Stimulated activated CD4-positive, alpha-beta T cell treated with anti-CD3 and anti-CD28 coated beads, Interleukin-2, amount 100 ng/mL, for 48 hours (primary cell): ENCODE measurements around the gene HHAT.

Source experiments
- DNase-seq, 2 donors: peaks; one replicate each; pipeline ENCODE4 v3.0.0-alpha.2; 2020

The HHAT gene

GRCh38 chr1:210565306-210565705 lies 236.6 kb downstream of the HHAT start:
- no peak for DNase-seq

DNA sequence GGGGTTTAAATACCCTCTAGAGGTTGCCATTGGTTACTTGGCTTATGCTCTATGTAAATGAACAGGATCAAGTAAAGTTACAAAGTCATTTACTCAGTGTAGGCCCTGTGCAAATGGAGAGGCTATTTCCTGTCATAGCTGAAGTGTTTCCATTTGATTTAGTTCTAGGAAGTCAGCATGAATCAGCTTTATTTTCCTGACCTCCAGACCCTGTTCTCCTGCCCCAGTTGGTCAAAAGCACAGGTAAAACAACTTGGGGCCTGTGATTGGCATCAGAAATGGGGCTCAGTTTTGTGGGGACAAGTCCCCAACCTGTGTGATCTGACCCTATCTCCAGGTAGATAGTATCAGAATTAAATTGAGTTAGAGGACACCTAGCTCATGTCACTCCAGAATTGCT lies 239.9 kb downstream of the HHAT start:
- no peak for DNase-seq

GRCh38 chr1:210570116-210570515 lies 241.4 kb downstream of the HHAT start:
- DNase-seq = no peak

DNA sequence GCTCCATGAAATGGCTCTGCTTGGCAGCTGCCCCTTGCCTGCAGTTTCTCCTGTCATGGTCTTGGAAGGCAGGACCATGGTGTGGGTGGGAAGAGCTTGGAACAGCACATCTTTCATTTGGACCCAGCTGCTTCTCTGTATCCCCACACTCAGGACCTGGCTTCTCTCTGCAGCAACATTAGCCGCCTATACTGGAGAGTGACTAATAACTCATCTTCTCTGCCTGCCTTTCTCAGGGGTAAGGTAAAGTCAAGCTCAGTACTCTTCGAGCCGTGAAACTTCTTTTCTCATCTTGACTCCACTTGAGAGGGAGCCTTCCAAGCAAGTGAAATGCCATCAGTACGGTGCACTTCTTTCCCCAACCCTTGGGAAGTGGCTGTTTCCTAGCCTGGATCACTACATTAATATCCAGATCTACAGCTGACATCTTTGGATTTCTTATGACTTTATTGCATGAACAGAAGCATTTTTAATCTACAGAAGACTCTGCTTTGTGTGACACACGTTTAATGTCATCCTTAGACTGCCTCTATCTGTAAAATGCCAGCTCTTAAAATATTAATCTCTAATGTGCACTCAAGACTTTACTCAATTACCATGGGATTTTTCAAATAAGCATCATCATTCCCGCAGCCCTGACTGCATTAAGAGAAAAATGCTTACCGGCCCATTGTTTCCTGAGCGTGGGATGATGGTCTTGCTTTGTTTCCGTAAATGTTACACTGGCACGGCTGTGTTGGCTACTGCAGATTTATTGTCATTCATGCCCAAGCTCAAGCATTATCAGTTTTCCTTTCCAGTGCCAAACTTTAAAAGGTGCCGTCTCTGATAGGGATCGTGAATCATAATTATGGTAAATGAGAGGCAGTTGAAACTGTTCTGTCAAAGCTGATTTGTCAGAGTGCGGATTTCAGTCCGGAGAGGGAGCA lies 242.9 kb downstream of the HHAT start:
- no peak for DNase-seq

DNA sequence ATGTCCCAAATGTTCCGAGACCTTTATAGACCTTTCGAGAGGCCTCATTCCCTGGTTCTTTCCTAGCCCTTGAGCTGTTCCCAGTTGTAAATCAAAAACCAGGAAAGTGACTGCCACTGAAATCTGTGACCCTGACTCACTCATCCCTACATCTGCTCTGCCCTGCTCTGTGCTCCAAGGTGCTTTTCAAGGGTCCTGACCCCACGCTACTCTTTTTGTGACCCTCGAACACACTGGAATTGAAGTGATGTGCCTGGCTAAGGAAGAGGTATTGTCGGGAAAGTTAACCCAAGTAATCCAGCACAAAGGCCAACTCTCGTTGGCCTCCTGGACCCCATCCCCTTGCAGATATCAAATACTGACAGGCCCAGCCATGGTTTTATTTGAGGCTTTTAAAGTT lies 244.4 kb downstream of the HHAT start:
- DNase-seq = no peak

DNA sequence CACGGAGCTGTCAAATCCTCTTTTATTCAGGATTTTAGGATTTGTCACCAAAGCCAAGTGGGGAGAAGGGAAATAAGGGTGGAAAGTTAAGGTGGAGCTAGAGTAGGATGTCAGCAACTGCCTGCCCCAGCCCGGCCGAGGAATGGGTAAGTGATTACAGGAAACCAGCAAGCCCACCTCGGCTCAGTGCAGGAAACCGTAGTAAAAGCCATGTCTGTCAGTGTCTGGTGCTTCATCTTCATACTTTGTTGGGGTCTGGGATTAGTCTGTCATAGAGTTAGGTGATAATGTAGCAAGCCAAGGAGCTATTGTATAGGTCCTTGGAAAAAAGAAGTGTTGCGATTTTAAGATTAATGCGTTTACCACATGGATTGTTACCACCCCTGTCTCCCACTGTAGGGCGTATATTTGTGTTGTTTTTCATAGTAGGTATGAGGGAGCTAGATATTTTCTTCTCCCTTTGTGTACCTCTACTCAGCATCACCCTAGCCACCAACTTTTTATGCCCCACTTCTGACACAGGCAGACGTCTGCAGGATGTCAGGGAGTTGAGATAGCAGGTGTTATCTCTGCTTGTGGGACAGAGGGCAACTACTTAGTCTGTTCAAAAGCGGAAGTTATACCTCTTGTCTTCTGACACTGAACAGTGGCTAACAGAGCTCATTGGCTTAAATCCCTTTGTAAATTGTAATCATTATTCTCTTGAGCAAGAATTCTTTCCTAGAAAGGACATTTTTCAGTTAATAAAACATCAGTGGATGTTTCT lies 253.7 kb downstream of the HHAT start:
- DNase-seq = no peak

GRCh38 chr1:210584439-210585113 lies 255.9 kb downstream of the HHAT start:
- DNase-seq = peak; percentile 69 to 70

GRCh38 chr1:210586771-210587170 lies 258.1 kb downstream of the HHAT start:
- no peak for DNase-seq

DNA sequence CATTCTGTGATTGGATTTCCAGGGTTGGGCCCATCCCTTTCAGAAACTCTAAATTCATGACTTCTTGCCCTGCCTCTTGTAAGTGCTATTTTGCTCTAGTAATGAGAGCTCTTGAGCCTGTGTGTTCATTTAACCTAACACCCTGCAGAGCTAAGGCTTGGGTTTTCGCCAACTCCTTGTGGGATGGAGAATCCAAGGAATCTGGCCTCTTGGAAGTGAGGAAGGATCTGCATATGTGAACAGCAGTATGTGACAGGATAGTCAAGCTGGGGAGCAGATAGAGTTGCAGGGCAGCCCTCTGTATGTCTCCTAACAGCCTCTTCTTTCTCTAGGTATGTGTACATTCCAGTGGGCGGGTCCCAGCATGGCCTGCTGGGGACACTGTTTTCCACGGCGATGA lies 258.9 kb downstream of the HHAT start:
- DNase-seq = no peak

DNA sequence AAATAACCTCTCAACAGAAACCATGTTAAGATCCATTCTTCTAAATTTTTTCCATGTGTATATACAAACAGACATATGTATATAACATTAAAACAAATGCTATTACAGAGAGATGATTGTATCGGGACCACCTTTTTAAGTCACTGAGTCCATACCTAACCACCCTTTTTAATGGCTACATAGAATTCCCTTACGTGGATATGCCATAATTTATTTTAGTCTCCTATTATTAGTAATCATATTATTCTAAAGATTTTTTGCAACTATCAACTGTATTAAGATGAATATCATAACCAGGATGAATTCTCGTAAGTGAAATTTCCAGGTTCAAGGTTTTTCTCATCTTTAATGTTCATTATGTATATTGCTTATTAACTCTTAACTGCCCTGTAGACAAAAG lies 259.7 kb downstream of the HHAT start:
- no peak for DNase-seq

GRCh38 chr1:210588946-210589345 lies 260.2 kb downstream of the HHAT start:
- DNase-seq = no peak

GRCh38 chr1:210591214-210591613 lies 262.5 kb downstream of the HHAT start:
- DNase-seq = no peak

DNA sequence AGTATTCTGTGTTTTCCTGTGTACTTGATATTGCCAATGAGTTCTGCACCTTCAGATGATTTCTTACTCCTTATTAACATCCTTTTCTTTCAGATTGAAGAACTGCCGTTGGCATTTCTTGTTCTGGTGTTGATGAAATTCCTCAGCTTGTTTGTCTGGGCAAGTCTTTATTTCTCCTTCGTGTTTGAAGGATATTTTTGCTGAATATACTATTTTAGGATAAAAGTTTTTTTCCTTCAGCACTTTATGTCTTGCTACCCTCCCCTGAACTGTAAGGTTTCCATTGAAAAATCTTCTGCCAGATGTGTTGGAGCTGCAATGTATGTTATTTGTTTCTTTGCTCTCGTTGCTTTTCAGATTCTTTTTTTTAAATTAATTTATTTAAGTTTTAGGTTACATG lies 265.9 kb downstream of the HHAT start:
- DNase-seq = no peak

GRCh38 chr1:210596641-210597040 lies 267.9 kb downstream of the HHAT start:
- no peak for DNase-seq

DNA sequence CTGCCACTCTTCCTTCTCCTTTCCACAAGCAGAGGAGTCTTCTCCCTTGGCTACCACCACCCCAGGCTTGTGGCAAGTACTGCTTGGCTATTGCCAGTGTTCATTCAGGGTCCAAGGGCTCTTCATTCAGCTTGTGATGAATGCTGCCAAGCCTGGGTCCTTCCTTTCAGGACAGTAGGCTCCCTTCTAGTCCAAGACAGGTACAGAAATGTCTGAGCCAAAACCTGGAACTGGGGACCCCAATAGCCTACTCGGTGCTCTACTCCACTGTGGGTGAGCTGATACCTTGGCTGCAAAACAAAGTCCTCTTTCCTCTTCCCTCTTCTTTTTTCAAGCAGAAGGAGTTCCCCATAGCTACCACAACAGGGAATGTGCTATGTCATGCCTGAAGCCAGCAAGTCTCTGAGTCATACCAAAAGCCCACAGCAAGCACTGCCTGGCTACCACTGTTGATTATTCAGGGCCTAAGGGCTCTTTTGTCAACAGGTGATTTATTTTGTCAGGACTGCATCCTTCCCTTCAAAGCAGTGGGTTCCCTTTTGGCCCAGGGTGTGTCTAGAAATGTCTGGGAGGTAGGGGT lies 268.9 kb downstream of the HHAT start:
- DNase-seq = no peak

DNA sequence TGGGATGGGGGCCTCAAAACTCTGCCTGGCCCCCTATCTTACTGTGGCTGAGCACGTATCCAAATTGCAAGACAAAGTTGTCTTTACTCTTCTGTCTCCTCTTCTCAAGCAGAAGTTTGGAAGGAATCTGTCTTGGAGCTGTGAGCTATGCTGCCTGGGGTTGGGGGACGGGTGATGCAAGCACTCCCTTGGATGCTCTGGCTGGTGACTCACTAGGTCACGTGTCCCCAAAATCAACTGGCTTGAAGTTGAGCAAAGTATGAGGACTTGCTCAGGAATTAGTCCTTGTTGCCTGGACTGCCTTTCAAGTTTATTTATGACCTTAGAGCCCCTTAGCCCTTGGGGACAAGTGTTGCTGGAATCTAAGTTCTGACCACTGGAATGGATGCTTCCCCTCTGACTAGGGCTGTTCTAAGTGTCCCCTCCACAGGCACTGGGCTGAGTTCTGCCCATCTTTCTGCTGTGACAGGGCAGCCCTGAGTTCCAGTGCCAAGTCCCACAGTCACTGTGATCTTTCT lies 269.5 kb downstream of the HHAT start:
- DNase-seq = no peak

DNA sequence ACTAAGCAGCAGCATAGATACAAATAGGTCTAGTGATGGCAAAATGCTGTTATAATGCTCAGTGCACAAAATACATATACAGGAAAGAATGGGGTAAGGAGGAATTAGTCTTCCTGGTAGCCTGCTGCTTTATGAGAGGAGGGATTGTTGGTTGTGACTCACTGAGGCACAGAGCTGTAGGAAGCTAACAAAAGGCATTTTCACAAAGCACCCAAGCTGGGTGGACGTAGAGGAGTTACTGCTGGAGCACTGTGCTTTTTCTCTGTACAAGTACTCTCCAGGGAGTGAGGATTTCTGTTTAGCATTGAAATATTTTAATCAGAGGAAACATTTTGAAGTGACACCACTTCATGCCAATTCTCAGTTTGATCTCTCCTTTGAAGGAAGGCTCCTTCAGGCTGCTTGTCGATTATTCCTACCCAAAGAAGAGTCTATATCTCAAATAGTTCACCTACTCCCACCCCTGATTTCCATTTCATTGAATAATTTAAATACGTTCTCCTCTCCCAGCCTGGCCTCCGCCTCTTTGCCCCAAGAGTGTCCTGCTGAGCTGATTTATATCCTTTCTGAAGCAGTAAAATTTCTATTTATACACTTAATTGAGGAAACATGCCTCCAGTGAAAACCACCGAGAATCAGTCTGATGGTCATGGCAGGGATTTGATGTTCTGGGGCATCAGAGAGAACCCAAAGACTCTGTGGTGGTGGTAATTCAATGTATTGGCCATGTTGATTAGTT lies 271.9 kb downstream of the HHAT start:
- no peak for DNase-seq

DNA sequence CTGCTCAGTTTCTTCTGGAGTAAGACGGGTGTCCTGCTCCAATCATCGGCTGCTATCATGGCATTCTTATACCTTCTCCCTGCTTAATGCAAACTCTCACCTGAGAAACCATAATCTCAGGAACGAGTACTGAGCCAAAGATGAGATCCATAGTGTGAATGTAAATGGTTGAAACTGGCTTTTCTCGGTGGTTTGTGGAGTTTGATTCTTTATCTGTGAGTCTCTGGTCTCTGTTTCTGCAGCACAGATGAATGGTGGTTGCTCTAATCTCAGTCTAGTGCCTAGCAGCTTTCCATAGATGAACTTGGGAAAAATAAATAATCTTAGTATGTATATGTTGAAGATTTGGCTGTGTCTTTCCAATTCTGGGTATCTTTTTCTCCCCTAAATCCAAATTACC lies 274.4 kb downstream of the HHAT start:
- DNase-seq = no peak

DNA sequence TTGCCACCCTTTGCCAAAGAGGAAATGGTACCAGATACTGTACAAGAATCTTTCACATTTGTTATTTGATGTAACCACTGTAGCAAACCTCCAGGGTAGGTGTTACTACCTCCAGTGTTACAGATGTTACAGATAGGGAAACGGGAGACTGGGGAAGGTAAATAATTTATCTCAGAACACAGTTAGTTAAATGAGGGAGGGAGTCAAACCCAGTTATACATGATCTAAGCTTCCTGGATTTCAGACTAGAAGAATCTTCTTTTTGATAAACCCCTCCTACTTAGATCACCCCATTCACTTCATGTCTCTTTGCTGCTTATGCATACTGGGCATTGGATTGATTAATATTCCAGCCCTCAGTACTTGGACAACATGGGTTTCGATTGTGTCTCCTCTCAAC lies 276.4 kb downstream of the HHAT start:
- DNase-seq = no peak

- no peak for DNase-seq
Measured at GRCh38 chr1:210607361-210607760, 278.7 kb downstream of the HHAT start.

DNA sequence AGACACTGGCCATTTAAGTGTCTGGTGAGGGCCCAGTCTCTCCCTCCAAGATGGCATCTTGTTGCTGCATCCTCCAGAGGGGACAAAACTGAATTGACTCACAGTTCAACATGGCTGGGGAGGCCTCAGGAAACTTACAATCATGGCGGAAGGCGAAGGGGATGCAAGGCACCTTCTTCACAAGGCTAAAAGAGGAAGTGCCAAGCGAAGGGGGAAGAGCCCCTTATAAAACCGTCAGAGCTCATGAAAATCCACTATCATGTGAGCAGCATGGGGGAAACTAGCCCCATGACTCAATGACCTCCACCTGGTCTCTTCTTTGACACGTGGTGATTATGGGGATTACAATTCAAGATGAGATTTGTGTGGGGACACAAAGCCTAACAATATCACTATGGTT lies 280.1 kb downstream of the HHAT start:
- no peak for DNase-seq

DNA sequence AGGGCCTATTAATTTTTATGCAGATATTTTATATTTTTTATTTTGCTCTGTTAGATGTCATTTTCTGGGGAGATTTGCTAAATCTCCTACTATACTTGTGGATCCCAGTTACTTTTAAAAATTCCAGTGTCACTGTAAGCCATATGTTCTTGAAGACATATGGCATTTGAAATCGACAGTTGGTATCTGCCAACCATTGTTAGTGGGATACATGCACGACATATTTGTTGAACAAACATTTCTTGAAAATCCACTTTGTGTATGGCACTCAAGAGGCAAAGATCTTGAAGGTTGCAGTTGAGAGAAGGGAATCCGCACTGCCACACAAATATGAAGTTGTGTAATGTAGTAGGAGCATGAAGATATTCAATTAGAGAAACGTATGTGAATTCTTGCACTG lies 287.7 kb downstream of the HHAT start:
- DNase-seq = no peak
